Measurements from ENCODE around the gene ARL14EP.

ARL14EP gene

DNA sequence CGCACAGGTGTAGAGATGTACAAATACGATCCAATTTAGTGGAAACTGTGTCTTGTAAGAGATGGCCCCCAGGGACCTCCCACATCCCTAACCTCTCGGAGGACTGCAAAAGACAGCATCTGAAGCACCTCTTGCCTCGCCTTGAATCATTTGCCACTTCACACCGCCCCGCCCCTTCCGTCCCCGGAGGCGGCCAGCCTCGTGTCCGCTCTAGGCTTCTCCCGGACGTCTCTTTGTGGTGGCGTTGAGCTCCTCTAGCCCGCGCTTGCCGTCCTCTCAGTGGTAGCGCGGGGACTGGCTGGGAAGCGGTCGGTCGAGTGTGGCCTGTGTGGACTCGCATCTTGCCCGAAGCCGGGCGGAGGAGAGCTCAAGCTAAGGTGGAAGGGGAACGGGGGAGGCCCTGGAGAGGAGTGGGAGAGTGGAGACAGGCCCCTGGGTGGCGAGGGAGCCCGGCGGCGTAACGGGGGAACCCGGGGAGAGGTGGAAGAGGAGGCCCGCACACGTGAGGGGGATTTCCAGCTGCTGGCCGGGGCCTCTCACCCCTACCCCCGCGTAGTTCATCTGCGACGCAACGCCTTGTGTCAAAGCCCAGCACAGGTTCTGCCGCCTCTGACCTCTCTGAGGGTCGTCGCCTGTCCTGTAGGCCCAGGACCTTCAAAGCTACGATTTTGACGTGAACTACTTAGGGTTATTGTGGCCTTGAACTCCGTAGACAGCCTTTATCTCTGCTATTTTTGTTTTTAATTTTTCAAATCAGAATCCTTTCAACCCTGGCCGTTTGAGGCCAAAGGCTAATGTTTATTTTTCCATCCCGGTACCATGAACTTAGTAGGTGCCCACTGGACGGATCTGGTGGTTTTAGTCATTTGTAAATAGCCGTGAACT, at the start of gene ARL14EP:
TSS of gene ARL14EP (plus strand) at position 279 of the 885 bp plus-strand sequence. CDS start 7,845 bp downstream, outside the sequence.
- Histone ChIP-seq H3K27me3 (ENCODE audit: low read length) (no peaks in the 10 kb centered on the region), H4K20me1 (ENCODE audit: low read depth, low read length) (no peaks in the 10 kb centered on the region), H3K4me3 (ENCODE audit: insufficient read depth, low read length, poor library complexity, severe bottlenecking) (peak within 1 kb of the TSS; percentile 96), H3K36me3 (ENCODE audit: low read length) (peaks cover 6% of the 10 kb centered on the region; the same call in 1 of the 2 replicates), H3K27ac (ENCODE audit: low read depth, low read length) (peak within 1 kb of the TSS; percentile 73), H3F3A (ENCODE audit: insufficient read depth) (no peaks in the 10 kb centered on the region), H2AFZ (ENCODE audit: low read depth, low read length, severe bottlenecking) (peak within 1 kb of the TSS; percentile 80), H3K9me3 (ENCODE audit: insufficient read depth, low read length) (no peaks in the 10 kb centered on the region), H3K79me2 (ENCODE audit: insufficient read depth, low read length) (peaks cover 52% of the 10 kb centered on the region), H3K9me2 (replicated peaks; ENCODE audit: insufficient read depth, low read length) (no peaks in the 10 kb centered on the region), H3K9ac (ENCODE audit: low read length) (peak within 1 kb of the TSS; percentile 92), H3K4me2 (ENCODE audit: low read depth, low read length, poor library complexity, severe bottlenecking) (peak within 1 kb of the TSS; percentile 100)
- no peak for TF ChIP-seq EZH2phosphoT487 (conservative IDR thresholded peaks at IDR 0.05; ENCODE audit: low read length)
- TF ChIP-seq, protein P1, sequence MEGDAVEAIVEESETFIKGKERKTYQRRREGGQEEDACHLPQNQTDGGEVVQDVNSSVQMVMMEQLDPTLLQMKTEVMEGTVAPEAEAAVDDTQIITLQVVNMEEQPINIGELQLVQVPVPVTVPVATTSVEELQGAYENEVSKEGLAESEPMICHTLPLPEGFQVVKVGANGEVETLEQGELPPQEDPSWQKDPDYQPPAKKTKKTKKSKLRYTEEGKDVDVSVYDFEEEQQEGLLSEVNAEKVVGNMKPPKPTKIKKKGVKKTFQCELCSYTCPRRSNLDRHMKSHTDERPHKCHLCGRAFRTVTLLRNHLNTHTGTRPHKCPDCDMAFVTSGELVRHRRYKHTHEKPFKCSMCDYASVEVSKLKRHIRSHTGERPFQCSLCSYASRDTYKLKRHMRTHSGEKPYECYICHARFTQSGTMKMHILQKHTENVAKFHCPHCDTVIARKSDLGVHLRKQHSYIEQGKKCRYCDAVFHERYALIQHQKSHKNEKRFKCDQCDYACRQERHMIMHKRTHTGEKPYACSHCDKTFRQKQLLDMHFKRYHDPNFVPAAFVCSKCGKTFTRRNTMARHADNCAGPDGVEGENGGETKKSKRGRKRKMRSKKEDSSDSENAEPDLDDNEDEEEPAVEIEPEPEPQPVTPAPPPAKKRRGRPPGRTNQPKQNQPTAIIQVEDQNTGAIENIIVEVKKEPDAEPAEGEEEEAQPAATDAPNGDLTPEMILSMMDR (IDR thresholded peaks at IDR 0.05; ENCODE audit: insufficient read depth, low read length, poor library complexity, severe bottlenecking): no peak

- no peak overlapping the region for H3K9ac ChIP-seq (ENCODE audit: low read length)
- H3K79me2 ChIP-seq (ENCODE audit: insufficient read depth, low read length): no peaks in the 10 kb centered on the region
- no peaks in the 10 kb centered on the region for H3K9me3 ChIP-seq (ENCODE audit: insufficient read depth, low read length)
- no peaks in the 10 kb centered on the region for H3K9me2 ChIP-seq (replicated peaks; ENCODE audit: insufficient read depth, low read length)
- H3K27ac ChIP-seq (ENCODE audit: low read depth, low read length): no peak overlapping the region
- H3K36me3 ChIP-seq (ENCODE audit: low read length): no peaks in the 10 kb centered on the region
- no peaks in the 10 kb centered on the region for H4K20me1 ChIP-seq (ENCODE audit: low read depth, low read length)
- no peak overlapping the region for H2AFZ ChIP-seq (ENCODE audit: low read depth, low read length, severe bottlenecking)
- TF ChIP-seq, protein P1 (IDR thresholded peaks at IDR 0.05; ENCODE audit: insufficient read depth, low read length, poor library complexity, severe bottlenecking): no peak
- no peak for TF ChIP-seq EZH2phosphoT487 (conservative IDR thresholded peaks at IDR 0.05; ENCODE audit: low read length)
- H3K4me3 ChIP-seq (ENCODE audit: insufficient read depth, low read length, poor library complexity, severe bottlenecking): no peak overlapping the region
- no peaks in the 10 kb centered on the region for H3F3A ChIP-seq (ENCODE audit: insufficient read depth)
- no peaks in the 10 kb centered on the region for H3K27me3 ChIP-seq (ENCODE audit: low read length)
- no peak overlapping the region for H3K4me2 ChIP-seq (ENCODE audit: low read depth, low read length, poor library complexity, severe bottlenecking)
These were observed 45.7 kb upstream of the ARL14EP start for GRCh38 chr11:30277176-30277575.

- Histone ChIP-seq H3K9ac (ENCODE audit: low read length) (no peak overlapping the region), H3K9me2 (replicated peaks; ENCODE audit: insufficient read depth, low read length) (no peaks in the 10 kb centered on the region), H3K4me3 (ENCODE audit: insufficient read depth, low read length, poor library complexity, severe bottlenecking) (no peak overlapping the region), H2AFZ (ENCODE audit: low read depth, low read length, severe bottlenecking) (no peak overlapping the region), H3F3A (ENCODE audit: insufficient read depth) (no peaks in the 10 kb centered on the region), H4K20me1 (ENCODE audit: low read depth, low read length) (no peaks in the 10 kb centered on the region), H3K27me3 (ENCODE audit: low read length) (no peaks in the 10 kb centered on the region), H3K79me2 (ENCODE audit: insufficient read depth, low read length) (no peaks in the 10 kb centered on the region), H3K9me3 (ENCODE audit: insufficient read depth, low read length) (no peaks in the 10 kb centered on the region), H3K27ac (ENCODE audit: low read depth, low read length) (no peak overlapping the region), H3K4me2 (ENCODE audit: low read depth, low read length, poor library complexity, severe bottlenecking) (no peak overlapping the region), H3K36me3 (ENCODE audit: low read length) (no peaks in the 10 kb centered on the region)
- no peak for TF ChIP-seq EZH2phosphoT487 (conservative IDR thresholded peaks at IDR 0.05; ENCODE audit: low read length)
- TF ChIP-seq, protein P1 (IDR thresholded peaks at IDR 0.05; ENCODE audit: insufficient read depth, low read length, poor library complexity, severe bottlenecking): no peak
These were observed 43.1 kb upstream of the ARL14EP start for GRCh38 chr11:30279796-30280195.

Data from SU-DHL-6 (cell line).